CMK (cell line): ENCODE results near the gene PANX2.

Source experiments
- DNase-seq: peaks from one replicate; pipeline ENCODE4 v3.0.0-alpha.2; 2010; ENCODE audit warnings: low read depth

PANX2 gene

DNA sequence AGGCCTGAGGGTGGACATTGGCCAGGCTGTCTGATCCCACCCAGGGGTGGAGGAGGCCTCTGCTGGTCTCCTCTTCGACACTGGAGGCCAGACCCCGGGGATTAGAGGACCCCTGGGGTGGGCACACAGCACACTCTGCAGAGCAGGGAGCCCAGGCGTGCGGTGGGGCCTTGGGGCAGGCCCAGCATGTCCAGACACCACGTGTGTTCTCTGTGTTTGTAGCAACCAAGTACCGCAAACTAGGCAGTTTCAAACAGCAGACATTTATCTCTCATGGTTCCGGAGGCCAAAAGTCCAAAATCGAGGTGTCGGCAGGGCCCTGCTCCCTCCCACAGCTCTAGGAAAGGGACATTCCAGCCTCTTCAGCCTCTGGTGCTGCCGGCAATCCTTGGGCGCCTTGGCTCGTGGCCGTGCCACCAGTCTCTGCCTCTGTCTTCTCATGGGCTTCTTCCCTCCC, 1.5 kb downstream of the PANX2 start:
- DNase-seq = no peak

DNA sequence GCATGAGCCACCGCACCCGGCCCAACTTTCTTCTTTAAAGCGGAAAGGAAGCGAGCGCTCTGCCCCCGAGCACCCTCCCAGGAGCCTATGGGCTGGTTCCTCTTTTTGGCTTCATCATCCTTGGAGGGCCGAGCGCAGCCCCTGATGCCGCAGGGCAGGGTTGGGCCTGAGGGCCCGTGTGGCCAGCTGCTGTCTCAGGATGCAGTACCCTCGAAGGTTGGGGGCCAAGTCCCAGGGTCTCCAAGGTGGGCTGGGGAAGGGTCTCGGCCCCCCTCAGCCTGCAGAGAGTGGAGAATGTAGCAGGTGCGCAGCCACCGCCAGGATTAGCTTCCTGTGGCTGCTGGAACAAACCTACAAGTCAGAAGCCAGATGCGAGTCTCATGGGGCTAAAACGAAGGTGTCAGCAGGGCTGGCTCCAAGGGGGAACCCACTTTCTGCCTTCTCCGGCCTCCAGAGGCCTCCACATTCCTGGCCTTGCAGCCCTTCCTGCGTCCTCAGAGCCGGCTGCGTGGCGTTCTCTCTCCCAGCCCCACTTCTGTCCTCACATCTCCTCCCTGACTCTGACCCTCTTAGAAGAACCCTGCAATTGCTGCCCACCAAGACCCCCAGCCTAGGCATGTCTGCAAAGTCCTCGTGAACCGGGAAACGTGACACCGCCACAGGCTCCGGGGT, 2.9 kb downstream of the PANX2 start:
- no peak for DNase-seq

DNA sequence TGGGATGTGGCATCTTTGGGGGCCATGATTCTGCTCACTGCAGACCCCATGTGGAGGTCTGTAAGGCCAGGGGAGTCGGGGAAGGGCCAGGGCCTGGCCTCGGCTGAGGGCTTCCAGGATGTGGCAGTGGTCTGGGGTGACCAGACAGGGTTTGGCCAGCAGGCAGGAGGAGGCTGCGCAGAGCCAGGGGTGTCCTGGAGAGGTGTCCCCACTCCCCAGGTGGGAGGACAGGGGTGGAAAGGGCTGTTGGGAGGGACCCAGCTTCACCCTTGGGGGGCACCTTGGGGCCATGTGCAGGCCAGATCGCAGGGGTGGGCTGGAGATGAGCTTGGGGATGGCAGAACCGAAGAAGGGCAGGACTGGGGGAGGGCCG, 3.4 kb downstream of the PANX2 start:
- no peak for DNase-seq

DNA sequence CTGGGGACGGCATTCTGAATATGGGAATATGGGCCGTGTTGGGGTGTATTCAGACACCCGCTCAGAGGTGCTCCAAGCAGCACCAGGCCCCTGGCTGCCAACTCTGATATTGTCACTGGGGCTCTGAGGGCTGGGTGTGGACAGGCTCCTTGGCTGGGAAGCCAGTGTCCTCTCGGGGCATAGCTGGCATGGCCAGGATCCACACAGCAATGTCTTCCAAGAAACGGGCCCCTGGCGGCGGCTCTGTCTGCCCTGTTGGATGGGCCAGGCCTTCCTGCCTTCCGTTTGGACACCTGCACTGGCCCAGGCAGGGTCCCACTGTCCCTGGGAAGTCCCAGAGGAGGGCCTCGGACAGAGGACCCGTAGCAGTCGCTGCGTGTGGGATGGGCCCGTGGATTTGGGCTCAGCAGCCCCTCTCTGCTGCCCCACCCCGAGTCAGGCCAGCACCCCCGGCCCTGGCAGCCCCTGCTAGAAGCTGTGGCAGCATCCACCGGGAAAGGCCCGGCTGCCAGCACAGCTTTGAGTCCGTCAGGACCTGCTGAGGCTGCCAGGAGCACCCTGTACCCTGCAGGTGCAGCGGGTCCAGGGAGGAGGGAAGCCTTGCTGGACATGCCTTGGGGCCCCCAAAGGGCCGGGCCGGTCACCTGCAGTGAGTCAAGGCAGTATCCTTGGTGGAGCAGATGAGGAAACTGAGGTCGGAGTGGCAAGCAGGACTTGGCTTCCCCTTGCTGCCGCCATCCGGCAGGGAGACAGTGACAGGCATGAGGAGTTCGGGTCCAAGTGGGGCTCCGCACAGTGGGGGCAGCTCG, 4.1 kb downstream of the PANX2 start:
- DNase-seq = no peak

DNA sequence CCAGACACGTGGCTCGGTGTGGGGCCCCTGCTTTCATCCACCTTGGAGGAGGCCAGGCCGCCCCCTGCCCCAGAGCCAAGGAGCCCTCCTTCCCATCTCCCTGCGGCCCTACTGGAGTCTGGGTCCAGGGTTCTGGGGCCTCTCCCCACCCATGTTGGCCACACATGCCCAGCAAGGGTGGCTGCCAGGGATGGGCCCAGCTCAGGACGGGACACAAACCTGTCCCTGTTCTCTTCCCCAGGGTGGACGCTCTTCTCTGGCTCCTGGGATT, 4.6 kb downstream of the PANX2 start:
- DNase-seq = no peak

DNA sequence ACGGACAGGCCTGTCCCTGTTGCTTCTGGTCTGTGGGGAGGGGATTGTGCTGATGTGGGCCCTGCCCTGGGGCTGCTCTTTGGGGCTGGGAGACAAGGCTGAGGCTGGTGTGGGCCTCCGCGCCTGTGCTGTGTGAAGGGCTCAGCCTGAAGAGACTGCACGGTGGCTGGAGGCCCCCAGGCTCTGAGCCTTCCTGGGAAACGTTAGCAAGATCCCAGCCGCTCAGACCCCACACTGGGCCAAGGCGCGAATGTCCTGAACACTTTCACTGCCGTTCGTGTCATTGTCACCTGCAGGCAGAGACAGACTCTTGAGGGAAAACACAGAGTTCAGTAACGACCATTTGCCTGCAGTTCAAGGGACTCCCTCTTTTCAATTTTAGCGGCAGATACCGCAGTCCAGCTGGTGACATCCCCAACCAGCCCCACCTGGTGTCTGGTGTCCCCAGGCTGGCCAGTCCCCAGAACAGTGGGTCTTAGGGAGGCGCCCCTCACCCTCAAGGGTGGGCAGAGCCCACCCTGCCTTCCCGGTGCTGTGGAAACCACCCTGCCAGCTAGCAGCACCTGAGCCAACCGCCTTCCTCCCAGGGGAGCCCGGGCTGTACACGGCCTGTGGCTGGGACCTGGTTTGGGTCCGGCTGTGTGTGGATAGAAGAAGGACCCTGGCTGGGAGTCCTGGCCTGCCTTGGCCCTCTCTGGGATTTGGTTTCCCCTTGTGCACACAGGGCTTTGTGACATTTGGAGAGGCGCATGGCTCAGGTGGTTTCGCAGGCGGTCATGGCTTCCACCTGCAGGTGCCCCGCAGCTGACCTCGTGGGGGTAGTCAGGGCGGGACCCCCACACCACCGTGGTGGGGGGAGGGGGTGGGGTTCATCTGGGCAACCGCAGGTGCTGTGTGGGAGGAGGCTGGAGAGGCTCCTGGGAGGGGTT, 5.7 kb downstream of the PANX2 start:
- no peak for DNase-seq

DNA sequence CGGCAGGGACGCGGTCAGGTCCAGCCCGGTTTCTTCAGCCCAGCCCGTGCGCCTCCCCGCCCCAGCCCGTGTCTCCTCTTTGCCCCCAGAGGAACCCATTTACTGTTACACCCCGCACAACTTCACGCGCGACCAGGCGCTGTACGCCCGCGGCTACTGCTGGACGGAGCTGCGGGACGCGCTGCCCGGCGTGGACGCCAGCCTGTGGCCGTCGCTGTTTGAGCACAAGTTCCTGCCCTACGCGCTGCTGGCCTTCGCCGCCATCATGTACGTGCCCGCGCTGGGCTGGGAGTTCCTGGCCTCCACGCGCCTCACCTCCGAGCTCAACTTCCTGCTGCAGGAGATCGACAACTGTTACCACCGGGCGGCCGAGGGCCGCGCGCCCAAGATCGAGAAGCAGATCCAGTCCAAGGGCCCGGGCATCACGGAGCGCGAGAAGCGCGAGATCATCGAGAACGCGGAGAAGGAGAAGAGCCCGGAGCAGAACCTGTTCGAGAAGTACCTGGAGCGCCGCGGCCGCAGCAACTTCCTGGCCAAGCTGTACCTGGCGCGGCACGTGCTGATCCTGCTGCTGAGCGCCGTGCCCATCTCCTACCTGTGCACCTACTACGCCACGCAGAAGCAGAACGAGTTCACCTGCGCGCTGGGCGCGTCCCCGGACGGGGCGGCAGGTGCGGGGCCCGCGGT, 6.5 kb downstream of the PANX2 start:
- no peak for DNase-seq

DNA sequence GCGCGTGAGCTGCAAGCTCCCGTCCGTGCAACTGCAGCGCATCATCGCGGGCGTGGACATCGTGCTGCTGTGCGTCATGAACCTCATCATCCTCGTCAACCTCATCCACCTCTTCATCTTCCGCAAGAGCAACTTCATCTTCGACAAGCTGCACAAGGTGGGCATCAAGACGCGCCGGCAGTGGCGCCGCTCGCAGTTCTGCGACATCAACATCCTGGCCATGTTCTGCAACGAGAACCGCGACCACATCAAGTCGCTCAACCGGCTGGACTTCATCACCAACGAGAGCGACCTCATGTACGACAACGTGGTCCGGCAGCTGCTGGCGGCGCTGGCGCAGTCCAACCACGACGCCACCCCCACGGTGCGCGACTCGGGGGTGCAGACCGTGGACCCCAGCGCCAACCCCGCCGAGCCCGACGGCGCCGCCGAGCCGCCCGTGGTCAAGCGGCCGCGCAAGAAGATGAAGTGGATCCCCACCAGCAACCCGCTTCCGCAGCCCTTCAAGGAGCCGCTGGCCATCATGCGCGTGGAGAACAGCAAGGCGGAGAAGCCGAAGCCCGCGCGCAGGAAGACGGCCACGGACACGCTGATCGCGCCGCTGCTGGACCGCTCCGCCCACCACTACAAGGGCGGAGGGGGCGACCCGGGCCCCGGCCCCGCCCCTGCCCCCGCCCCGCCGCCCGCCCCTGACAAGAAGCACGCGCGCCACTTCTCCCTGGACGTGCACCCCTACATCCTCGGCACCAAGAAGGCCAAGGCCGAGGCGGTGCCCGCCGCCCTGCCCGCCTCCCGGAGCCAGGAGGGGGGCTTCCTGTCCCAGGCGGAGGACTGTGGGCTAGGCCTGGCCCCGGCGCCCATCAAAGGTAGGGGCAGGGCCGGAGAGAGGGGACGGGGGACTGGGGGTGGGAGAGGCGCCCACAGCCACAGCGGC, 7.3 kb downstream of the PANX2 start:
- no peak for DNase-seq

DNA sequence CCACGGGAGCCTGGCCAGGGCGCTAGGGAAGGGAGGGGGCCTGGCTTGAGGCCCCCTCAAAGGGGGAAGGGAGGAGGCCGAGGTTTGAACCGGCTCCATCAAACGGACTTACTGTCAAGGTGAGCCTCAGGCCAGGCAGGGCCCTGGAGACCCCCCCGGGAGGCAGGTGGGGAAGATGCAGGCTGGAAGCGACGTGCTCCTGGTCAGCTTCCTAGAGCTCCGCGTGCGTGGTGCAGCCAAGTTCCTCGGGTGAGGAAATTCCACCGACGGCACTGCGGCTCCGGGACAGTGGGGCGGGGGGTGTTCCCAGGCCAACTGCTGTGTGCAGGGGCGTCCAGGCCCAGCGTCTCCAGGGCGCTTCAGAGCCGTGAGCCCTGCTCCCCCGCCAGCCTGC, 7.9 kb downstream of the PANX2 start:
- DNase-seq = no peak

DNA sequence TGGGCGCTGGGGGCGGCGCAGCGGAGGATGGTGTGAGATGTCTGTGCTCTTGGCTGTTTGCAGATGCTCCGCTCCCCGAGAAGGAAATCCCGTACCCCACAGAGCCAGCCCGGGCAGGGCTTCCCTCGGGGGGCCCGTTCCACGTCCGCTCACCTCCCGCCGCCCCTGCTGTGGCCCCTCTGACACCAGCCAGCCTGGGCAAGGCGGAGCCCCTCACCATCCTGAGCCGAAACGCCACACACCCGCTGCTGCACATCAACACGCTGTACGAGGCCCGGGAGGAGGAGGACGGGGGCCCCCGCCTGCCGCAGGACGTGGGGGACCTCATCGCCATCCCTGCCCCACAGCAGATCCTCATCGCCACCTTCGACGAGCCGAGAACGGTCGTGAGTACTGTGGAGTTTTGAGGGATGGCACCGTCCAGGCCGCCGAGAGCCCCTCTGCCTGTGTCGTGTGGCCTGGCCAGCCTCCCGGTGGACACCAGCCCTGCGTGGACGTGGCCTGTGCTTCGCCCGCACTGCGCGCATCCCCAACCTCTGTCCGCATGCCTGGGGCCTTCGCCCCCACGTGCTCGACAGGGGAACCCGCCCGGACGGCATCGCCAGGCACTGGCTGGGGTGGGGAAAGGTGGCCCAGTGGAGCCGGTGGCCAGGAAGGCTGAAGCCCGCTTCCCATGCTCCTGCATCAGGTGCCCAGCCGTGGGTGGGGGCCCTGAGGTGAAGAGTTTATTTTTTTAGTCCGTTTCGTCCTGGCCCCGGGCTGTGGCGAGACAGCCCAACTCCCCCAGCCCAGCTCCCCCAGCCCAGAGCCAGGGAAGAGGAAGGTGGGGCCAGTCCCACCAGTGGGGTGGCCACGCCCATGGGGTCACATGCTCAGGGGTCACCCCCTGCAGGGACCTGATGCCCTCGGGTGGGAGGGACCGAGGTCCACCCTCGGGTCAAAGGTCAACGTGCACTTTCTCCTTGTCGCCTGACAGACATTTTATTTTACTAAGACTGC, 8.6 kb downstream of the PANX2 start:
- no peak for DNase-seq

DNA sequence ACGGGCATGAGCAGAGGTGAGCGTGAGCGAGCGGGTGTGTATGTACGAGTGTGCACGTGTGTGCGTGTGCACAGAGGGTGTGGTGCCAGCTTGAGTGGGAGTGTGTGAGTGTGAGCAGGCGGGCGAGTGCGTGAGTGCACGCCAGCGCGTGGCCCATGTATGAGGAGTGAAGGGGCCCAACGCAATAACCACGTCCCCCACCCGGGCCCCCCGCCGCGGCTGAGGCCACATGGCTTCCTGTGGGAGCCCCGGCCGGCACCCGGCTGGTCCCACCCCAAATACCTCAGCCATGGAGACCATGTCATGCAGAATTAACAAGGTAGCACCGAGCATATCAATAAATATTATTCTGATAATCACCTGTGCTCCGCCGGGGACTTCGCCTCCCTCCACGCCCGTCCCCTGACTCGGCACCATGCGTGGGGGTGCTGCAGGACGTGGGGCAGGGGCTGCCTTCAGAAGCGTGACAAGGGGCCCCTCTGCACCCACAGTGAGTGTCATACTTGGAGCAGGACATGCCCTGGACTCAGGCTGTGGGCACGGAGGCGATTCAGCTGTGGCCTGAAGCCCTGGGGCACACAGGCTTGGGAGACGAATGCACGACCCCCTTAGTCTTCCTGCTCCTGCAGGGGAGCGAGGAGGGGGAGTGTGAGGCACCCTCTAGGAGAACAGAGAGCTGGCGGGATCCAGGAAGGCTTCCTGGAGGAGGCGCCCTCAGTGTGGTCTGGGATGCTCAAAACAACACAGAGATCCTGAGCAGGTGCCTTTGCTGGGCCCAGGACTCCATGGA, 9.6 kb downstream of the PANX2 start:
- DNase-seq = no peak

DNA sequence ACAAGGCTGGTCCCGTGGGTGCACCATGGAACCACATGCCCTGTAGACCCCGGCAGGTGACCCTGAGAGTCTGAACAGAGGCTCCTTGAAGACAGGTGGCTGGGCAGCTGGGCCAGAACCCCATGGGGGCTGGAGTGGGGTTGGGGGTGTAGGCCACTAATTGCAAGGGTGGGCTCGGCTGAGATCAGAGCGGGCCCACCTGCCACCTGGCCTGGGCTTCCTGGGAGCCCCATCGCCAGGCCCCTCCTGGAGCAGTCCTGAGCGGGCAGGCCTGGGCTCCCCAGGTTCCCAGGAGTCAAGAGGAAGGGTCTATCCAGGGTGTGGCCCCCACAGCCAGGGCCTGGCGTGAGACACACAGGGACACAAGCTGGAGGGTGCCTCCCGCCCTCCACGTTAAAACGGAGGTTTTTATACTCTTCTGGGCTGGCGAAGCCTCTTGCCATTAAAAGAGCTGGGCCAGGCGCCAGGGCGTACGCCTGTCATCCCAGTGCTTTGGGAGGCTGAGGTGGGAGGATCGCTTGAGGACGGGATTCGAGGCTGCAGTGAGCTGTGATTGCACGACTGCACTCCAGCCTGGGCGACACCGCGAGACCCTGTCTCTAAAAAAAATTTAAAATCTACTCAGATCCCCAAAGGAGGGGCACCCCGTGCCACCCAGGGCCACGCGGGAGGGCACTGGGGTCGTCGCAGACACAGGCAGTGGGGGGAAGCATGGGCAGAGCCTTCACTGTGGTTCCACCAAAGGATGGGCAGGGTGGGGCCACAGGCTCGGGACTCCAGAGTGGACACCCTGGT, 10.4 kb downstream of the PANX2 start:
- DNase-seq = no peak

DNA sequence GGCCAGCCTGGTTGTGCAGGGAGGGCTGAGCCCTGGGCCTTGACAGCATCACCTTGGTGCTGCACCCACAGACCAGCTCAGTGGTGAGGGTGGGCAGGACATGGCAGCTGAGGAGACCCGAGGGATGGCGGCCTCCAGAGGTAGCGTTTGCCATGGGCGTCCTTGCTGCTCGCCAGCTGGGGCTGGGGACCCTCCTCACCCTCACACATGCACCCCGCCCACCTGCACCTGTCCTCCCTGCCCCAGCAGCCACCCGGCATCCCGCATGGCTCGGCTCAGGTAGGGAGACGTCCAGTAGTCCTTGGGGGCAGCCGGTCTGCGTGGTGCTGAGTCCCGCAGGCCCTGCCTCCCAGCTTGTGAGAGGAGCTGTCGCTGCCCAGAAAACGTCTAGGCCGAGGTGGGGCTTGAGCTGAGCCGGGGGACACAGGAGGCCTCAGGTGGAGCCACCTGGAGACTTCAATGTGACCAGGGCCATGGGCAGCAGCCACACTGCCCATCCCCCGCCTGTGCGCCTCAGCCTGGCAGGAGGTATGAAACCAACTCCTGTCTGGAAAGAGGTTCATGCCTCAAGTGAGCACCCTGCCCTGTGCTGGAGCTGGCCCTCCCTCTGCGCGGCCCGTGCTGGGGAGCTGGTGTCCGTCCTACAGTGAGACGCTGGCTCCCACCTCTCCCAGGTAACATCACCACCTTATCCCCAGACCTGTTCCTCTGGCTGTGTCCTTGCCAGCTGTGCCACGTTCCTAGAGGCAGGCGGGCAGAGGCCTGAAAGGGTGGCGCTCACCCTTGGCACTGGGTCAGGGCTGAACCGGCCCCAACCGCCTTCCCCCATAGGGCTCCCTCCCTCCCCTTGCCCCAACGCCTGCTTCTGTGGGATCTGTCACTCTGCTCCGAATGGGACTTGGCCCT, 11.9 kb downstream of the PANX2 start:
- DNase-seq = no peak

DNA sequence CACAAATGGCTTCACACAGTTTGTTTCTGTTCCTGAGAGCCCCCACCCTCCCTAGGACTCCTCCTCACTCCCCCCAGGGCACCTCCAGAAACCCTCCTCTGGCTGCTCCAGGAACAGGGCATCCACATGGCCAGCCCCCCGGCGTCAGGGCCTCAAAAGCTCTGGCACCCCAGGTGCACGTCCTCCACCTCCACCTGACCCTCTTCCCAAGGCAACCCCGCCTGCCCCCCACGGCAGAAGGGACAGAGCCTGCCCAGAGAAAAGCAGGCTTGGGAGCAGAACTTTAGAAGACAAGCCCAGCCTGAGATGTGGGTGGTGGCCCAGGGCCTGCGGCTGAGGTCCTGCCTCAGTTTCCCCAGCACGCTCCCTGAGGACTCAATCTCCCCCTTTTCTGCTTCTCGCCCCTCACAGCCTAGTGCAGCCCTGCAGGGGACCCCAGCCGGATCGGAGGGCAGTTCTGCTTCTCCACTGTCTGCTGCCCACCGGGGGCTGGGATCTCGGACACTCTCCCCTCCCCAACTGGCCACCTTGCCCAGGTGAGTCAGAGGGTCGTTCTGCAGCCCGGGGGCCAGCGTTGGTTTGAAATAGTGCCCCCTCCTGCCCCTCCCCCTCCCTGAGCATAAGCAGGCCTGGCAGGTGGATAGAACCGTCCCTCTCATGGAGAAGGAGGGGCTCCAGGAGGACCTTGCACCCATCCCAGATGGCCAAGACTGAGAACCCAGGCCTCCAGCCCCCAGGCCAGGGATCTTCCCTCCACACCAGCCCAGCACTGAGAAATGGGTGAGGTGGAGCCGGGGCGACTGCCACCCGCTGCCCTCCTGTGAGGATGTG, 12.8 kb downstream of the PANX2 start:
- no peak for DNase-seq

DNA sequence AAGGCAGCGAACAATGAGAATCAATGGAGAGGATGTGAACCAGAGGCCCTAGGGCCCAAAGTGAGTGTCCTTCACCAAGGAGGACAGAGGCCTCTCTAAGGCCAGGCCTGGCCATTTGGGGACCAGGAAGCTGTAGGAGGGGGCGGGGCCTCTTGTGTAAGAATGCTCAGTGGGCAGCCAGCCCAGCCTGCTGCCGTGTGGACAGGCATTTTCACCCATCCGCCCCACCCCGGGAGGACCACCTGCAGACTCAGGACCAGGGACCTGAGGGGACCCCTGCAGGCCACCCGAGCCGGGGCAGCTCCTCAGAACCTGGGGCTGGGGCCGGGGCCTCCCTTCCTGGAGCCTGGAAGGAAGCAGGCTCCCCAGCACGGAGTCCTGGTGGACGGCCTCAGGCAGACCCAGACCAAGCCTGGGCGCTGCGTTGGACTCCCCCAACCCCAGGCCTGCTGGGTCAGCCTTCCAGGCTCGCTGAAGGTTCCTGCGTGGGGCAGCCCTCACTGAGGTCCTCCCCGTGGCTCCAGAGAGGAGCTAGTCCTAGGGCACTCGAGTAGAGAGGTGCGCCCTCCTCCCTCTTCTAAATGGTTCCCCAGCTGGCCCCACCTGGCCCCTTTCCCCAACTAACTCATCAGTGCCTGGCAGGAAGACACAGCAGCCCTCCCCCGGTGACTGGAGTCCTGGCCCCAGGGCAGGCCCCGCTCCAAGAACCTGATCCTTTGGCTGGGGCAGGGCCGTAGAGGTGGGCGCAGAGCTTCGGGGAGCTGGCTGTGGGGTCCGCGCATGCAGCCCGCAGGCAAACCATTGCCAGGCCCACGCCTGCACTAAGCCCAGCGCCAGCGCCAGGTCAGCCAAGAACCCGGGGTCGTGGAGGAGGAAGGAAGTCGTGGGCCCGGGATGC, 13.7 kb downstream of the PANX2 start:
- no peak for DNase-seq
